GM23338 (cell line): ENCODE results near the gene ITGA7. TPM values are rescaled to one million over a fixed set of nuclear protein-coding genes. Genes with fewer than 3 reads are reported as not detected.

ENCODE experiments used
- ATAC-seq: fragments of 200-7000 bp; cut with Tn5 transposase; 3 replicates; pipeline ENCODE4 v1.9.1; 2020
- DNase-seq: peaks from one replicate; pipeline ENCODE4 v3.0.0-alpha.2; 2015; ENCODE audit warnings: low spot score
- H2AFZ ChIP-seq: fragments of 200-600 bp; sonication (generic); 2 replicates; pipeline ENCODE4 v1.8.0; 2016; ENCODE audit warnings: antibody characterized with exemption, mild to moderate bottlenecking, moderate library complexity
- H3F3A ChIP-seq: fragments of 200-600 bp; sonication (generic); replicated peaks from 2 replicates; pipeline ENCODE4 v1.8.0; 2017; ENCODE audit warnings: antibody characterized with exemption, mixed run types, low read depth
- H3K27ac ChIP-seq: fragments of 200-600 bp; sonication (generic); 2 replicates; pipeline ENCODE4 v1.6.1; 2016; ENCODE audit warnings: low read depth
- H3K27me3 ChIP-seq: fragments of 200-600 bp; sonication (generic); 2 replicates; pipeline ENCODE4 v1.8.0; 2016; ENCODE audit warnings: mild to moderate bottlenecking, mixed run types, moderate library complexity; ENCODE audit not compliant: insufficient read depth
- H3K36me3 ChIP-seq: fragments of 200-600 bp; sonication (generic); 2 replicates; pipeline ENCODE4 v1.8.0; 2016; ENCODE audit warnings: mild to moderate bottlenecking; ENCODE audit not compliant: insufficient read depth
- H3K4me1 ChIP-seq: fragments of 200-600 bp; sonication (generic); 2 replicates; pipeline ENCODE4 v1.8.0; 2016; ENCODE audit warnings: mild to moderate bottlenecking, moderate library complexity; ENCODE audit not compliant: insufficient read depth
- H3K4me2 ChIP-seq: fragments of 200-600 bp; sonication (generic); 2 replicates; pipeline ENCODE4 v1.7.1; 2017; ENCODE audit warnings: mixed run types
- H3K4me3 ChIP-seq: fragments of 200-600 bp; sonication (generic); 2 replicates; pipeline ENCODE4 v1.6.1; 2016; ENCODE audit warnings: mixed run types
- H3K79me2 ChIP-seq: fragments of 200-600 bp; sonication (generic); replicated peaks from 2 replicates; pipeline ENCODE4 v1.8.0; 2017; ENCODE audit warnings: mild to moderate bottlenecking; ENCODE audit not compliant: insufficient read depth
- H3K9me2 ChIP-seq: fragments of 200-600 bp; sonication (generic); 2 replicates; pipeline ENCODE4 v1.8.0; 2017; ENCODE audit not compliant: insufficient read depth
- H4K20me1 ChIP-seq: fragments of 200-600 bp; sonication (generic); replicated peaks from 2 replicates; pipeline ENCODE4 v1.8.0; 2017; ENCODE audit warnings: mild to moderate bottlenecking; ENCODE audit not compliant: insufficient read depth
- H3K27ac Mint-ChIP-seq: 2 replicates; pipeline ENCODE4 v1.8.0; 2020; ENCODE audit warnings: inconsistent platforms, mild to moderate bottlenecking, moderate library complexity, mixed read lengths
- H3K27me3 Mint-ChIP-seq: 3 replicates; pipeline ENCODE4 v1.8.0; 2022; ENCODE audit warnings: low read depth, mild to moderate bottlenecking, moderate library complexity, mixed read lengths, inconsistent platforms; ENCODE audit not compliant: insufficient read depth, poor library complexity
- H3K36me3 Mint-ChIP-seq: 3 replicates; pipeline ENCODE4 v1.8.0; 2021; ENCODE audit warnings: low read depth, mild to moderate bottlenecking, inconsistent platforms, moderate library complexity, mixed read lengths
- H3K4me1 Mint-ChIP-seq: 3 replicates; pipeline ENCODE4 v1.8.0; 2020; ENCODE audit warnings: mild to moderate bottlenecking, inconsistent platforms, mixed read lengths
- H3K4me3 Mint-ChIP-seq: 3 replicates; pipeline ENCODE4 v1.8.0; 2021; ENCODE audit warnings: moderate library complexity, mild to moderate bottlenecking, inconsistent platforms, mixed read lengths
- H3K9me3 Mint-ChIP-seq: 3 replicates; pipeline ENCODE4 v1.8.0; 2020; ENCODE audit warnings: moderate library complexity, mild to moderate bottlenecking, inconsistent platforms, mixed read lengths
- CREB1 ChIP-seq: fragments of 250-450 bp; sonication (Bioruptor Pico); IDR thresholded peaks from 2 replicates; pipeline ENCODE4 v1.5.0; 2020; ENCODE audit warnings: low read depth, mild to moderate bottlenecking, moderate library complexity
- ETS1 ChIP-seq: IDR thresholded peaks from 2 replicates; pipeline ENCODE4 v1.6.1; 2016; ENCODE audit warnings: antibody characterized with exemption
- EZH2 ChIP-seq: fragments of 200-600 bp; sonication (generic); IDR thresholded peaks from one replicate; pipeline ENCODE4 v1.8.0; 2017; ENCODE audit warnings: antibody characterized with exemption, mild to moderate bottlenecking, low read depth; ENCODE audit not compliant: unreplicated experiment
- EZH2phosphoT487 ChIP-seq: fragments of 200-600 bp; sonication (generic); IDR thresholded peaks from one replicate; pipeline ENCODE4 v1.8.1; 2018; ENCODE audit warnings: antibody characterized with exemption; ENCODE audit not compliant: unreplicated experiment
- JUNB ChIP-seq: IDR thresholded peaks from one replicate; pipeline ENCODE4 v1.6.1; 2016; ENCODE audit warnings: antibody characterized with exemption; ENCODE audit not compliant: unreplicated experiment
- NANOG ChIP-seq: IDR thresholded peaks from 2 replicates; pipeline ENCODE4 v1.6.1; 2016; ENCODE audit warnings: antibody characterized with exemption, borderline replicate concordance
- POLR2AphosphoS5 ChIP-seq: IDR thresholded peaks from 2 replicates; pipeline ENCODE4 v1.6.1; 2016; ENCODE audit warnings: antibody characterized with exemption, low read depth
- REST ChIP-seq: IDR thresholded peaks from one replicate; pipeline ENCODE4 v1.6.1; 2018; ENCODE audit warnings: antibody characterized with exemption; ENCODE audit not compliant: unreplicated experiment
- STAT1 ChIP-seq: IDR thresholded peaks from one replicate; pipeline ENCODE4 v1.6.1; 2016; ENCODE audit warnings: antibody characterized with exemption; ENCODE audit not compliant: unreplicated experiment
- ZNF114 ChIP-seq: fragments of 250-450 bp; sonication (Bioruptor Pico); IDR thresholded peaks from 2 replicates; pipeline ENCODE4 v1.5.0; 2020; ENCODE audit warnings: mild to moderate bottlenecking, moderate library complexity
- ZNF331 ChIP-seq: fragments of 250-450 bp; sonication (Bioruptor Pico); IDR thresholded peaks from 2 replicates; pipeline ENCODE4 v1.5.0; 2020; ENCODE audit warnings: low read depth, mild to moderate bottlenecking, moderate library complexity
- polyA plus RNA-seq: library from polyadenylated mRNA; unstranded; fragments of >200 nt; fragmentation: Nextera tagmentation; extraction: Ambion mirVana; gene quantifications from 2 replicates; pipeline ENCODE4 v1.2.1, GENCODE V29; 2016
- total RNA-seq: library from RNA; depleted of rRNA; stranded (reverse); fragments of >200 nt; shearing (Covaris generic); gene quantifications from 2 replicates; pipeline ENCODE4 v1.2.3, GENCODE V29; 2014

The ITGA7 gene
- total and polyA plus RNA-seq, 2 experiments from 2014 or later, result 20.0 to 49.1 TPM

GRCh38 chr12:55679691-55680090, 28.0 kb downstream of the ITGA7 start:
- DNase-seq (no peak), ATAC-seq (no peak)
- no peaks in the 10 kb centered on the region for H3K27me3 ChIP-seq
- no peaks in the 10 kb centered on the region for H3K36me3 ChIP-seq
- TF ChIP-seq ZNF114 (CRISPR knock-in tag), result no peak
- TF ChIP-seq ETS1, result no peak
- peaks cover 6% of the 10 kb centered on the region; the same call in 1 of the 2 replicates for H3K4me1 ChIP-seq
- no peak overlapping the region for H3K27ac ChIP-seq
- H3K27me3 Mint-ChIP-seq, result peaks cover 14% of the 10 kb centered on the region
- H3K36me3 Mint-ChIP-seq, result no peaks in the 10 kb centered on the region
- no peak overlapping the region for H3K4me3 ChIP-seq
- H3K9me2 ChIP-seq, result 0 out of 2 replicates have a peak, but pooled peaks cover 2% of the 10 kb centered on the region
- H4K20me1 ChIP-seq, result no peaks in the 10 kb centered on the region
- H3K4me3 Mint-ChIP-seq, result no peak overlapping the region
- peaks cover 13% of the 10 kb centered on the region for H3K4me1 Mint-ChIP-seq
- H3K79me2 ChIP-seq, result no peaks in the 10 kb centered on the region
- H3F3A ChIP-seq, result no peaks in the 10 kb centered on the region
- H2AFZ ChIP-seq, result no peak overlapping the region; the same call in 1 of the 2 replicates
- no peak overlapping the region for H3K27ac Mint-ChIP-seq
- no peaks in the 10 kb centered on the region for H3K9me3 Mint-ChIP-seq
- H3K4me2 ChIP-seq, result no peak overlapping the region

GRCh38 chr12:55676707-55677106, 31.0 kb downstream of the ITGA7 start:
- H3K36me3 ChIP-seq, result no peaks in the 10 kb centered on the region
- no peaks in the 10 kb centered on the region for H3K27me3 ChIP-seq
- Mint-ChIP-seq H3K4me3 (no peak overlapping the region), H3K27me3 (peaks cover 7% of the 10 kb centered on the region), H3K27ac (no peak overlapping the region), H3K9me3 (no peaks in the 10 kb centered on the region), H3K4me1 (peaks cover 10% of the 10 kb centered on the region), H3K36me3 (no peaks in the 10 kb centered on the region)
- no peak overlapping the region for H3K4me2 ChIP-seq
- no peaks in the 10 kb centered on the region for H3K9me2 ChIP-seq
- no peaks in the 10 kb centered on the region for H4K20me1 ChIP-seq
- no peak for DNase-seq
- no peaks in the 10 kb centered on the region for H3F3A ChIP-seq
- no peaks in the 10 kb centered on the region for H3K79me2 ChIP-seq
- ATAC-seq, result no peak
- peaks cover 3% of the 10 kb centered on the region; the same call in 1 of the 2 replicates for H3K4me1 ChIP-seq
- no peak overlapping the region for H3K4me3 ChIP-seq
- TF ChIP-seq NANOG (no peak), EZH2 (no peak), JUNB (no peak), REST (no peak), ZNF114 (CRISPR knock-in tag) (no peak), STAT1 (no peak), ZNF331 (CRISPR knock-in tag) (no peak), POLR2AphosphoS5 (no peak), CREB1 (CRISPR knock-in tag) (no peak), EZH2phosphoT487 (no peak), ETS1 (no peak)
- no peak overlapping the region for H2AFZ ChIP-seq
- H3K27ac ChIP-seq, result no peak overlapping the region
